GM12891 (cell line): ENCODE data around the gene FAM83G.
"Not testable (repeated sequence)": the region's sequence is repeated elsewhere in the genome, so short reads cannot be mapped to it uniquely, and the experiment has no call there.

Experiments used
- DNase-seq: peaks from one replicate; pipeline ENCODE4 v3.0.0; 2011; ENCODE audit warnings: low spot score; ENCODE audit not compliant: insufficient read length
- FAIRE-seq: peaks from 2 replicates; lab custom pipeline; 2011; peaks lifted over from hg19 to GRCh38; lab: Jason Lieb, UNC
- PAX5 ChIP-seq: IDR thresholded peaks from 2 replicates; pipeline ENCODE4 v1.6.1; 2011; ENCODE audit warnings: low read length, moderate library complexity, mild to moderate bottlenecking; ENCODE audit not compliant: insufficient read depth, severe bottlenecking
- POLR2A ChIP-seq: IDR thresholded peaks from 2 replicates; pipeline ENCODE4 v1.6.1; 2011; ENCODE audit warnings: low read depth, low read length, control low read depth
- POLR2AphosphoS5 ChIP-seq: IDR thresholded peaks from 2 replicates; pipeline ENCODE4 v1.6.1; 2011; ENCODE audit warnings: low read depth, low read length, control low read depth
- POU2F2 ChIP-seq: IDR thresholded peaks from 2 replicates; pipeline ENCODE4 v1.6.1; 2011; ENCODE audit warnings: low read depth, mild to moderate bottlenecking, control low read depth, low read length, moderate library complexity
- SPI1 ChIP-seq: IDR thresholded peaks from 2 replicates; pipeline ENCODE4 v1.6.1; 2011; ENCODE audit warnings: low read depth, low read length, control low read depth
- TAF1 ChIP-seq: IDR thresholded peaks from 2 replicates; pipeline ENCODE4 v1.6.1; 2011; ENCODE audit warnings: low read depth, low read length, control low read depth

The FAM83G gene

GRCh38 chr17:19024101-19025078 is 19.8 kb upstream of the FAM83G start:
- TF ChIP-seq POU2F2 (no peak), TAF1 (no peak), POLR2AphosphoS5 (no peak)
- FAIRE-seq (peak; percentile 35), DNase-seq (no peak)

GRCh38 chr17:19023209-19023999 is 18.8 kb upstream of the FAM83G start:
- FAIRE-seq: no peak

DNA sequence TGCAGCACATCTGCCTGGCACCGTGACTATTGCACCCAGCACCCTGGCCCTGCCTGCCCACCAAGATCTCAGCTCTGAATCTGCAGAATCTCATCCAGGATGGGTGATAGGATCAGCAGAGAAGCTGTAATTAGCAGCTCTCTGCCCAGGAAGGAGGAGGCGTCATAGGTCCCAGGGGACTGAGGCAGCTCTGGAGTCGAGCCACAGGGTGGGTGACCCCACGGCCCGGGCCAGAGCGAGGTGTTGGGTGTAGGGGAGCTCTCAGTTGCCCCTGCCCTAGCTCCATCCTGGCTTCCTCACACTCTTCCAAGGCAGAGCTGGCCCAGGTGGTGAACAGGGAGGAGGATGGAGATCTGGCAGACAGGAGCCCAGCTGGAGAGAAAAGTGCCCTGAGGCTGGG is 18.2 kb upstream of the FAM83G start:
- FAIRE-seq: no peak
- TF ChIP-seq SPI1 (no peak), TAF1 (no peak), POLR2AphosphoS5 (no peak), POLR2A (no peak; the same call in 1 of the 2 replicates), POU2F2 (no peak), PAX5 (no peak)
- no peak for DNase-seq

More at GRCh38 chr17:19023209-19023999, 18.8 kb upstream of the FAM83G start:
- no peak; the same call in 1 of the 2 replicates for TF ChIP-seq POLR2A
- no peak for TF ChIP-seq PAX5
- TF ChIP-seq POLR2AphosphoS5: no peak
- no peak for TF ChIP-seq POU2F2
- no peak for TF ChIP-seq TAF1
- no peak for TF ChIP-seq SPI1
- no peak for DNase-seq

- FAIRE-seq (no peak), DNase-seq (no peak)
- no peak for TF ChIP-seq POLR2A
- TF ChIP-seq POU2F2: no peak
- TF ChIP-seq POLR2AphosphoS5: no peak
- no peak for TF ChIP-seq PAX5
- no peak for TF ChIP-seq SPI1
- no peak for TF ChIP-seq TAF1
These were observed 17.6 kb upstream of the FAM83G start for GRCh38 chr17:19022128-19022527.

- FAIRE-seq (peak; percentile 78), DNase-seq (no peak)
- TF ChIP-seq POLR2AphosphoS5 (no peak), SPI1 (no peak), POU2F2 (no peak), POLR2A (no peak)
These were observed 17.1 kb upstream of the FAM83G start for GRCh38 chr17:19021622-19022083.

DNA sequence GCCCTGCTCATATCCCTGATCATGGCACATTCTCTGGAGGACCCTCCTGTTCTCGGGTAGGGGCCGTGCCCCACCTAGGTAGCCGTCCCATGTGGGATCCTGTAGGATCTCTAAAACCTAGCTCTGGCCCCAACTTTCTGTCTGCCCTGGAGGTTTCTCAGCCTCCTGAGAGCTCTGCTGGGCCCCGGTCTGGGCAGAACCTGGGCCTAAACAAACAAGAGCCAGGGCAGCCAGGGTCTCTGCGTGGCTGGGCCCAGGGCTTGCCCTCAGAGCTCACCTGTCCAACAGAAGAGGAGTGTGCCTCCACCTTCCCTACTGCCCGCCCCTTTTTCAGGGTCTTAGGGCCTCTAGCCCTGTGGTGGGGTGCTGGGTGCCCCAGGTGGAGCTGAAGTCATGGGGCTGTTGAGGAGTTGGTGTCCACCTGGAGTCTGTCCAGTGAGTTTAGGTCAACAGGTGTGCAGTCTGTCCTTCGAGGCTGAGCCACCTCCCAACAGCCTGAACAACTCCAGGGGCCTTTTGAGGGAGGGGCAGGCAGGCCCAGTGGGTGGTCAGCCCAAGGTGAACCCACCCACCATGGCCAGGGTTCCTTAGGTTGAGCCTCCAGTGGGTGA is 16.6 kb upstream of the FAM83G start:
- peak; percentile 9 for FAIRE-seq
- not testable (repeated sequence) for DNase-seq

- FAIRE-seq (no peak), DNase-seq (no peak)
- no peak for TF ChIP-seq POU2F2
- TF ChIP-seq SPI1: no peak
- no peak for TF ChIP-seq POLR2AphosphoS5
- TF ChIP-seq PAX5: no peak
These were observed 15.5 kb upstream of the FAM83G start for GRCh38 chr17:19020016-19020415.

- peak; percentile 26; the same call in 1 of the 2 replicates for TF ChIP-seq POLR2A
- peak; percentile 57; the same call in 1 of the 2 replicates for TF ChIP-seq POLR2AphosphoS5
- TF ChIP-seq POU2F2: no peak
- no peak for TF ChIP-seq TAF1
- TF ChIP-seq SPI1: no peak
- TF ChIP-seq PAX5: no peak
- no peak for FAIRE-seq
- no peak for DNase-seq
These were observed 14.7 kb upstream of the FAM83G start for GRCh38 chr17:19019041-19019941.

- TF ChIP-seq POLR2AphosphoS5 (0 out of 2 replicates have a peak, but pooled peaks have one; percentile 20), POLR2A (no peak; the same call in 1 of the 2 replicates), TAF1 (no peak), PAX5 (no peak)
- DNase-seq (no peak), FAIRE-seq (no peak)
These were observed 14.0 kb upstream of the FAM83G start for GRCh38 chr17:19018600-19018950.
